Osteocyte (in vitro differentiated cells): ENCODE data around the gene SUDS3. TPM values are rescaled to one million over a fixed set of nuclear protein-coding genes. Genes with fewer than 3 reads are reported as not detected.

ENCODE experiments used
- DNase-seq: peaks from one replicate; pipeline ENCODE4 v3.0.0; 2021; ENCODE audit warnings: mixed read lengths; ENCODE audit not compliant: unreplicated experiment; ENCODE audit errors: extremely low spot score
- H3K27ac Mint-ChIP-seq: one replicate; pipeline ENCODE4 v1.8.0; 2021; ENCODE audit warnings: mild to moderate bottlenecking, mixed read lengths; ENCODE audit not compliant: unreplicated experiment
- H3K27me3 Mint-ChIP-seq: one replicate; pipeline ENCODE4 v1.8.0; 2021; ENCODE audit warnings: mixed read lengths; ENCODE audit not compliant: unreplicated experiment
- H3K36me3 Mint-ChIP-seq: one replicate; pipeline ENCODE4 v1.8.0; 2021; ENCODE audit warnings: mixed read lengths; ENCODE audit not compliant: unreplicated experiment
- H3K4me1 Mint-ChIP-seq: one replicate; pipeline ENCODE4 v1.8.0; 2021; ENCODE audit warnings: mixed read lengths; ENCODE audit not compliant: unreplicated experiment
- H3K4me3 Mint-ChIP-seq: one replicate; pipeline ENCODE4 v1.8.0; 2021; ENCODE audit warnings: mild to moderate bottlenecking, moderate library complexity, mixed read lengths; ENCODE audit not compliant: unreplicated experiment
- H3K9me3 Mint-ChIP-seq: one replicate; pipeline ENCODE4 v1.8.0; 2021; ENCODE audit warnings: mixed read lengths; ENCODE audit not compliant: unreplicated experiment
- total RNA-seq: library from RNA; stranded (reverse); gene quantifications from 2 replicates; pipeline ENCODE4 v1.2.1, GENCODE V29; 2021
- TF ChIP-seq, protein P1 (sequence below): fragments of 200-600 bp; sonication (generic); IDR thresholded peaks from 2 replicates; pipeline ENCODE4 v1.5.0; 2021; ENCODE audit warnings: antibody characterized with exemption, mild to moderate bottlenecking, moderate library complexity

The SUDS3 gene
- total RNA-seq, 1 donor from 2014 or later = 33.5 TPM

DNA sequence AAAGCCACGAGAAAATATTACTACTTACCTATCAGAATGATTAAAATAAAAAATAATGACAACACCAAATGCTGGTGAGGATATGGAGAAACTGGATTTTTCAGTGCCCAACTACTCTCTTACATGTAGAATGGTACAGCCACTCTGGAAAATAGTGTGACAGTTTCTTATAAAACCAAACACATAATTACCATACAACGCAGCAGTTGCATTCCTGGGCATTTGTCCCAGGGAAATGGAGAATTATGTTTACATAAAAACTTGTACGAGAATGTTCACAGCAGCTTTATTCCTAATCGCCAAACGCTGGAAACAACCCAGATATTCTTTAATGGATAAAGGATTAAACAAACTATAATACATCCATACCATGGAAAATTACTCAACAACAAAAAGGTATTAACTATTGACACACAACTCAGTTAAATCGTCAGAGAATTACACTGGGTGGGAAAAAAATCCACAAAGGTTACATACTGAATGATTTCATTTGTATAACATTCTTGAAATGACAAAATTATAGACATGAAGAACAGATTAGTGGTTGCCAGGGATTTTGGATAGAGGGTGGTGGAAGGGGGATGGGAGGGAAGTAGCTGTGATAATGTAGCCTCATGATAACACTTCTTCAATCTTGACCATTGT, 39.0 kb upstream of the SUDS3 start:
- TF ChIP-seq, protein P1, sequence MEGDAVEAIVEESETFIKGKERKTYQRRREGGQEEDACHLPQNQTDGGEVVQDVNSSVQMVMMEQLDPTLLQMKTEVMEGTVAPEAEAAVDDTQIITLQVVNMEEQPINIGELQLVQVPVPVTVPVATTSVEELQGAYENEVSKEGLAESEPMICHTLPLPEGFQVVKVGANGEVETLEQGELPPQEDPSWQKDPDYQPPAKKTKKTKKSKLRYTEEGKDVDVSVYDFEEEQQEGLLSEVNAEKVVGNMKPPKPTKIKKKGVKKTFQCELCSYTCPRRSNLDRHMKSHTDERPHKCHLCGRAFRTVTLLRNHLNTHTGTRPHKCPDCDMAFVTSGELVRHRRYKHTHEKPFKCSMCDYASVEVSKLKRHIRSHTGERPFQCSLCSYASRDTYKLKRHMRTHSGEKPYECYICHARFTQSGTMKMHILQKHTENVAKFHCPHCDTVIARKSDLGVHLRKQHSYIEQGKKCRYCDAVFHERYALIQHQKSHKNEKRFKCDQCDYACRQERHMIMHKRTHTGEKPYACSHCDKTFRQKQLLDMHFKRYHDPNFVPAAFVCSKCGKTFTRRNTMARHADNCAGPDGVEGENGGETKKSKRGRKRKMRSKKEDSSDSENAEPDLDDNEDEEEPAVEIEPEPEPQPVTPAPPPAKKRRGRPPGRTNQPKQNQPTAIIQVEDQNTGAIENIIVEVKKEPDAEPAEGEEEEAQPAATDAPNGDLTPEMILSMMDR = no peak
- Mint-ChIP-seq H3K4me1 (peaks cover 48% of the 10 kb centered on the region), H3K27me3 (no peaks in the 10 kb centered on the region), H3K4me3 (no peak overlapping the region), H3K36me3 (peaks cover 3% of the 10 kb centered on the region), H3K9me3 (no peaks in the 10 kb centered on the region), H3K27ac (peak overlapping the region; percentile 89)
- DNase-seq = no peak

DNA sequence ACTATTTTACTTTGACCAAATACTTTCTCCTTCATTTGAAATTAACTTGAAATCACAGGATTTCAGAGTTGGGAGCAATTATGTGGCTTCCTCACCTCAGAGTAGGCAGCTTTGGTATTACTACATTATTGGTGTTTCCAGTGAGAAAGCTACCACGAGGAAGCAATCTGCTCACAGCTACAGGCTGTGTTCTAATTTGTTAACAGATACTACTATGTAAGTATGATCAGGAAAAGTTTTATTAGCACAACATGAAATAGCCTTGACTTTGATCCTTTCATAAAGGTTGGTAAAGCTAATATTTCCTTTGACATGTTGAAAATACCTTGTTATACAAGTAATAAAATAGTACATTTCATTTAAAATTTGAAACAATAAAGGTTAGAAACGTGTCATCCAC, 34.3 kb upstream of the SUDS3 start:
- TF ChIP-seq, protein P1 = no peak
- H3K27ac Mint-ChIP-seq = no peak overlapping the region
- H3K4me3 Mint-ChIP-seq = no peak overlapping the region
- no peaks in the 10 kb centered on the region for H3K27me3 Mint-ChIP-seq
- no peaks in the 10 kb centered on the region for H3K9me3 Mint-ChIP-seq
- no peak for DNase-seq
- no peaks in the 10 kb centered on the region for H3K36me3 Mint-ChIP-seq
- peaks cover 25% of the 10 kb centered on the region for H3K4me1 Mint-ChIP-seq

DNA sequence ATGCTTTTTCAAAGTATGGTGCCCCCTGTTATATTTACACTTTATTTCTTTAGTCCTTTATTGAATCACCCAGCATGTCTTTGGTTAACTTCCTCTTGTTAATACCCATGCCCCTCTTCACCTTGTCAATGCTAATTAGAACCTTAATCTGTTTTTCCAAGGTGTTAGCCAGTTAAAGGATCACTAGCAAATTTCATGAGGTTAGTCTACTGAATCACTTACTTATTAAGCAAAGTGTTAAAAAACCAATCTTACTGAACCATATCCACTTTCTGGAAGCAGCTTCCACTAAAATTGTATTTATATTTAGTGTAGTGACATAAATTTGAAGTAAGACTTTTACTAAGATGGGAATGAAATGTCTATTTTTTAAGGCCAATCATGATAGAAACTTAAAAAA, 31.5 kb upstream of the SUDS3 start:
- Mint-ChIP-seq H3K9me3 (no peaks in the 10 kb centered on the region), H3K4me3 (no peak overlapping the region), H3K27ac (no peak overlapping the region), H3K27me3 (no peaks in the 10 kb centered on the region), H3K36me3 (no peaks in the 10 kb centered on the region), H3K4me1 (peaks cover 7% of the 10 kb centered on the region)
- TF ChIP-seq, protein P1 = no peak
- DNase-seq = no peak

DNA sequence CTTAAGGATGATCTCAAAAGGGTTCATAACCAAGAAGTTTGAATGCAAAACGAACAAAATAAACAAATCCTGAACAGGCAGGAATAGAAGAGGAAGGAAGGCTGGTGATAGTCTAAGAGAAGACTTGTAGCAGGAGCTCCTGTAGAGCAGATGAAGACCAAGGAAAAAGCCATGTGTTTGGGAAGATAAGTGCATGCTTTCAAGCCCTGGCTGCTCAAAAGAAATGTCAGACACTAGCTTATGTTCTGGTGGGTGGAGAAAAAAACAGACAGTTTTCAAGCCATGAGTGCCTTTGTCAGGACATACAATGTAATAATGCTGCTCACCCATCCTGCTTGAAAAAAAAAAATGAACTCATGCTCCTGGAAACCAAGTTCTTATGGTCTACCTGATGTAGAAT, 31.0 kb upstream of the SUDS3 start:
- H3K27ac Mint-ChIP-seq = no peak overlapping the region

DNA sequence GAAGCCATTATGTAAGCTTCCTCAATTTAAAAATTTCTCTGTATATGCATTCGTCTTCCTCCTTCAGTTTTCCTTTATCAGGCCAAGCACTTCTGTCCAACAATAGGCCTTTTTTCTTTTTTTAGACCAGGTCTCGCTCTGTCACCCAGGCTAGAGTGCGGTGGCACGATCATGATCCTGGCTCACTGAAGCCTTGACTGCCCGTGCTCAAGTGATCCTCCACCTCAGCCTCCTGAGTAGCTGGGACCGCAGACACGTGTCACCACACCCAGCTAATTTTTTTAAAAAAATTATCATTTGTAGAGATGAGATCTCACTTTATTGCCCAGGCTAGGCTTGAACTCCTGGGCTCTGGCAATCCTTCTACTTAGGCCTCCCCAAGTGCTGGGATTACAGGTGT, 29.5 kb upstream of the SUDS3 start:
- no peaks in the 10 kb centered on the region for H3K27me3 Mint-ChIP-seq
- no peak for DNase-seq
- no peak overlapping the region for H3K4me3 Mint-ChIP-seq
- no peaks in the 10 kb centered on the region for H3K9me3 Mint-ChIP-seq
- no peak overlapping the region for H3K27ac Mint-ChIP-seq
- peaks cover 3% of the 10 kb centered on the region for H3K4me1 Mint-ChIP-seq
- TF ChIP-seq, protein P1 = no peak
- no peaks in the 10 kb centered on the region for H3K36me3 Mint-ChIP-seq

More for the DNA sequence above, 31.0 kb upstream of the SUDS3 start:
- H3K9me3 Mint-ChIP-seq = no peaks in the 10 kb centered on the region
- H3K36me3 Mint-ChIP-seq = no peaks in the 10 kb centered on the region
- DNase-seq = no peak
- peaks cover 3% of the 10 kb centered on the region for H3K4me1 Mint-ChIP-seq
- TF ChIP-seq, protein P1 = no peak
- no peak overlapping the region for H3K4me3 Mint-ChIP-seq
- no peaks in the 10 kb centered on the region for H3K27me3 Mint-ChIP-seq
